ENCODE results near the gene ZSCAN22. TPM values are rescaled to one million over a fixed set of nuclear protein-coding genes. Genes with fewer than 3 reads are reported as not detected.

Gene ZSCAN22
- total RNA-seq, 1 experiment from 2014 or later: 3.2 TPM

- DNase-seq (ENCODE audit: low spot score): no peak
- Histone ChIP-seq H3K4me1 (ENCODE audit: insufficient read depth, low read length, poor library complexity, severe bottlenecking) (no peaks in the 10 kb centered on the region), H3K9me3 (ENCODE audit: low read depth, low read length, poor library complexity, severe bottlenecking) (no peaks in the 10 kb centered on the region), H3K36me3 (ENCODE audit: insufficient read depth, low read length, poor library complexity, severe bottlenecking) (peaks cover 7% of the 10 kb centered on the region), H3K27ac (ENCODE audit: low read depth, low read length, poor library complexity, severe bottlenecking) (no peak overlapping the region), H3K4me3 (ENCODE audit: low read depth, low read length, poor library complexity, severe bottlenecking) (no peak overlapping the region), H3K27me3 (replicated peaks; ENCODE audit: insufficient read depth, low read depth, low read length, poor library complexity) (no peaks in the 10 kb centered on the region)
- CTCF ChIA-PET: no interaction called here
- TF ChIP-seq CTCF (conservative IDR thresholded peaks at IDR 0.05; ENCODE audit: low read depth, low read length): no peak
- TF ChIP-seq EZH2 (IDR thresholded peaks at IDR 0.05; ENCODE audit: borderline replicate concordance, low read depth, low read length, poor library complexity, severe bottlenecking): no peak
- BruUV-seq (replicated peaks): no TSS peak
- intact Hi-C loops (cut with micrococcal nuclease; ENCODE audit: unreplicated experiment): no loop called here
- POLR2A ChIA-PET (ENCODE audit: low non-redundant PET): no interaction called here
Observed at GRCh38 chr19:58334691-58335249, 8.0 kb downstream of the ZSCAN22 start.

- DNase-seq (ENCODE audit: low spot score): no peak
- ChIA-PET POLR2A (ENCODE audit: low non-redundant PET) (no interaction called here), CTCF (no interaction called here)
- intact Hi-C loops (cut with micrococcal nuclease; ENCODE audit: unreplicated experiment): no loop called here
- Histone ChIP-seq H3K36me3 (ENCODE audit: insufficient read depth, low read length, poor library complexity, severe bottlenecking) (peaks cover 7% of the 10 kb centered on the region), H3K9me3 (ENCODE audit: low read depth, low read length, poor library complexity, severe bottlenecking) (no peaks in the 10 kb centered on the region), H3K4me3 (ENCODE audit: low read depth, low read length, poor library complexity, severe bottlenecking) (no peak overlapping the region), H3K4me1 (ENCODE audit: insufficient read depth, low read length, poor library complexity, severe bottlenecking) (no peaks in the 10 kb centered on the region), H3K27ac (ENCODE audit: low read depth, low read length, poor library complexity, severe bottlenecking) (no peak overlapping the region), H3K27me3 (replicated peaks; ENCODE audit: insufficient read depth, low read depth, low read length, poor library complexity) (no peaks in the 10 kb centered on the region)
- BruUV-seq (replicated peaks): no TSS peak
- TF ChIP-seq EZH2 (IDR thresholded peaks at IDR 0.05; ENCODE audit: borderline replicate concordance, low read depth, low read length, poor library complexity, severe bottlenecking) (no peak), CTCF (conservative IDR thresholded peaks at IDR 0.05; ENCODE audit: low read depth, low read length) (no peak)
Observed at GRCh38 chr19:58335630-58336029, 8.8 kb downstream of the ZSCAN22 start.

- POLR2A ChIA-PET (ENCODE audit: low non-redundant PET): no interaction called here
- H3K27me3 ChIP-seq (replicated peaks; ENCODE audit: insufficient read depth, low read depth, low read length, poor library complexity): no peaks in the 10 kb centered on the region
- intact Hi-C loops (cut with micrococcal nuclease; ENCODE audit: unreplicated experiment): no loop called here
- CTCF ChIA-PET: no interaction called here
- H3K4me3 ChIP-seq (ENCODE audit: low read depth, low read length, poor library complexity, severe bottlenecking): no peak overlapping the region
- H3K9me3 ChIP-seq (ENCODE audit: low read depth, low read length, poor library complexity, severe bottlenecking): no peaks in the 10 kb centered on the region
- no TSS peak for BruUV-seq (replicated peaks)
- H3K27ac ChIP-seq (ENCODE audit: low read depth, low read length, poor library complexity, severe bottlenecking): no peak overlapping the region
- no peak for DNase-seq (ENCODE audit: low spot score)
- TF ChIP-seq EZH2 (IDR thresholded peaks at IDR 0.05; ENCODE audit: borderline replicate concordance, low read depth, low read length, poor library complexity, severe bottlenecking) (no peak), CTCF (conservative IDR thresholded peaks at IDR 0.05; ENCODE audit: low read depth, low read length) (no peak)
- peaks cover 7% of the 10 kb centered on the region for H3K36me3 ChIP-seq (ENCODE audit: insufficient read depth, low read length, poor library complexity, severe bottlenecking)
- H3K4me1 ChIP-seq (ENCODE audit: insufficient read depth, low read length, poor library complexity, severe bottlenecking): no peaks in the 10 kb centered on the region
Observed at GRCh38 chr19:58336216-58336615, 9.4 kb downstream of the ZSCAN22 start.

All from A673 (cell line).